NB4 (cell line): ENCODE data around the gene ACSF2.

ENCODE experiments used
- POLR2A ChIP-seq: IDR thresholded peaks from 2 replicates; pipeline ENCODE4 v1.6.1; 2011; ENCODE audit warnings: mild to moderate bottlenecking; ENCODE audit not compliant: insufficient read length; ENCODE audit errors: extremely low read depth
- TF ChIP-seq, protein P1 (sequence below): IDR thresholded peaks from one replicate; pipeline ENCODE4 v1.5.1; 2012; ENCODE audit warnings: low read depth, low read length

DNA sequence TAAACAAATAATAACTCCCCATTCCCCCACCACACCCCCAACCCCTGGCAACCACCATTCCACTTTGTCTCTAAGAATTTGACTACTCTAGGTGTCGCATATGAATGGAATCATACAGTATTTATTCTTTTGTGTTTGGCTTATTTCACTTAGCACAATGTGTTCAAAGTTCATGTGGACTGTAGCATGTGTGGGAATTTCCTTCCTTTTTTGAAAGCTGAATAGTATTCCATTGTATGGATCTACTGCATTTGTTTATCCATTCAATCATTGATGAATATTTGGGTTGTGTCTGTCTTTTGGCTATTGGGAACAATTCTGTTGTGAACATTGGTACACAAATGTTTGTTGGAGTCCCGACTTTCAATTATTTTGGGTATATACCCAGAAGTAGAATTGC lies 3.3 kb upstream of the ACSF2 start:
- TF ChIP-seq, protein P1, sequence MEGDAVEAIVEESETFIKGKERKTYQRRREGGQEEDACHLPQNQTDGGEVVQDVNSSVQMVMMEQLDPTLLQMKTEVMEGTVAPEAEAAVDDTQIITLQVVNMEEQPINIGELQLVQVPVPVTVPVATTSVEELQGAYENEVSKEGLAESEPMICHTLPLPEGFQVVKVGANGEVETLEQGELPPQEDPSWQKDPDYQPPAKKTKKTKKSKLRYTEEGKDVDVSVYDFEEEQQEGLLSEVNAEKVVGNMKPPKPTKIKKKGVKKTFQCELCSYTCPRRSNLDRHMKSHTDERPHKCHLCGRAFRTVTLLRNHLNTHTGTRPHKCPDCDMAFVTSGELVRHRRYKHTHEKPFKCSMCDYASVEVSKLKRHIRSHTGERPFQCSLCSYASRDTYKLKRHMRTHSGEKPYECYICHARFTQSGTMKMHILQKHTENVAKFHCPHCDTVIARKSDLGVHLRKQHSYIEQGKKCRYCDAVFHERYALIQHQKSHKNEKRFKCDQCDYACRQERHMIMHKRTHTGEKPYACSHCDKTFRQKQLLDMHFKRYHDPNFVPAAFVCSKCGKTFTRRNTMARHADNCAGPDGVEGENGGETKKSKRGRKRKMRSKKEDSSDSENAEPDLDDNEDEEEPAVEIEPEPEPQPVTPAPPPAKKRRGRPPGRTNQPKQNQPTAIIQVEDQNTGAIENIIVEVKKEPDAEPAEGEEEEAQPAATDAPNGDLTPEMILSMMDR = no peak
- TF ChIP-seq POLR2A = no peak
